ENCODE data around the gene CILP2. TPM values are rescaled to one million over a fixed set of nuclear protein-coding genes. Genes with fewer than 3 reads are reported as not detected.

CILP2 gene
- total RNA-seq, 1 experiment from 2014 or later: 2.0 TPM

DNA sequence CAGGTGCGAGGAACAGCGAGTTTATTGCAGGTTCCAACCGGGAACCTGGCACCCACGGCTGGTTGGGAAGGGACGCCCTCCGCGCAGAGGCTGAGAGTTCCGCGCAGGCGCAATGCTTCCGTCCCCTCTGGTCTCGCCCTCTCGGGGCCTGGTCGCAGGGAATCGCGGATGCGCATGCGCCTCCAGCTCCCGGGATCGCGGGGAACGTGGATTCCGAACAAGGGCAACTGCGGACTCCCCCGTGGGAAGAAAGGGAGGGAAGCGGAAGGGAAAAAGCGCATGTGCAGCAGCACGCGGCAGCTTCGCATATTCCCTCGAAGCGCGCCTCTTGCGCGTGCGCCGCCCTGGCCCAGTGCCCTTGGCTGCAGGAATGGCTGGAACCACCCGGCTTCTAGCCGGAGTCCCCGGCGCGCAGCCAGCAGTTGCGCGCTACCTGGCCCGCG, 23.8 kb upstream of the CILP2 start:
- H3K4me1 ChIP-seq (ENCODE audit: insufficient read depth, low read length): peaks cover 15% of the 10 kb centered on the region; the same call in 1 of the 2 replicates
- H3K27ac ChIP-seq (ENCODE audit: low read length): no peak overlapping the region
- no peaks in the 10 kb centered on the region for H3K27me3 ChIP-seq (ENCODE audit: low read length)
- H3F3A ChIP-seq (ENCODE audit: low read length, unreplicated experiment): no peaks in the 10 kb centered on the region
- no peak for ATAC-seq
- H4K20me1 ChIP-seq (ENCODE audit: low read length): no peaks in the 10 kb centered on the region
- H3K4me3 ChIP-seq (ENCODE audit: low read length): no peak overlapping the region
- no peak for DNase-seq
- intact Hi-C loops (cut with micrococcal nuclease): no loop called here
- H3K4me2 ChIP-seq (ENCODE audit: low read length): no peak overlapping the region
- no peak overlapping the region for H3K9ac ChIP-seq (ENCODE audit: low read length)
- H3K9me3 ChIP-seq (ENCODE audit: low read length): no peaks in the 10 kb centered on the region
- BruUV-seq (replicated peaks): no TSS peak
- ChIA-PET CTCF (no interaction called here), POLR2A (ENCODE audit: unreplicated experiment) (no interaction called here)
- H2AFZ ChIP-seq (ENCODE audit: low read length): no peak overlapping the region
- H3K9me2 ChIP-seq (replicated peaks; ENCODE audit: low read length): no peaks in the 10 kb centered on the region
- H3K79me2 ChIP-seq (ENCODE audit: low read length): peaks cover 30% of the 10 kb centered on the region
- peaks cover 2% of the 10 kb centered on the region; the same call in 1 of the 2 replicates for H3K36me3 ChIP-seq (ENCODE audit: low read depth, low read length)
- TF ChIP-seq EZH2phosphoT487 (IDR thresholded peaks at IDR 0.05; ENCODE audit: borderline replicate concordance, low read length) (no peak), CTCF (conservative IDR thresholded peaks at IDR 0.05; ENCODE audit: low read depth, low read length) (no peak), EZH2 (IDR thresholded peaks at IDR 0.05; ENCODE audit: low read length, unreplicated experiment) (no peak)

DNA sequence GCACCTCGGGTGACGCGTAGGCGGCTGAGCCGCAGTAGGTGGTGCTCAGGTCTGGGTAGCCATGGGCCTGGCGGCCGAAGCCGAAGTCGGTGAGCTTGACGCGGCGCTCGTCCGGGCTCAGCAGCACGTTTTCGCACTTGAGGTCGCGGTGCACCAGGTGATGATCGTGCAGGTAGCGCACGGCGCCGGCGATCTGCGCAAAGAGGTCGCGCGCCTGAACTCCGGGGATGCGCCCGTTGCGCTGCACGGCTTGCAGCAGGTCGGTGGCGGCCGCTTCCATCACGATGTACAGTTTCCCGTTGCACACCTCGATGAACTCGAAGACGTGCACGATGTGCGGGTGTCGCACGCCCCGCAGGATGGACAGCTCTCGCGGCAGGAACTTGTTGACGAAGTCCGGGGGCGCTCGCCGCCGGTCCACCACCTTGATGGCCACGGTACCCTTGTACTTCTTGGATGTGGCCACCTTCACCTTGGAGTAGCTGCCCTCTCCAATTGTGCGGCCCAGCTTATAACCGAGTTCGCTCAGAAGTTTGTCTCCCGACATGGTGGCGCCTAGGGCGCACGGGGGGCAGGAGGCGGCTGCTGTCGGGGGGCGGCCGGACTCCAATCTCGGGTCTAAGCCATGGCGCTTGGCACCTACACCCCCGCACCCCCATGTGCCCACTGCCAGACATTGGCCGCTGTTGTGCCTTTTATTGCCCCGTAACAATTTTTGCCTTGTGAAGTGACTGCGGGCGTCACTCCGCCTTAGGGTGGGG, 23.0 kb upstream of the CILP2 start, which contains the start of gene TSSK6:
Gene TSSK6 (minus strand): TSS at position 668 of the 761 bp plus-strand sequence. CDS start 121 bp downstream, at position 547.
- peaks cover 39% of the 10 kb centered on the region for H3K79me2 ChIP-seq (ENCODE audit: low read length)
- ChIA-PET CTCF (no interaction called here), POLR2A (ENCODE audit: unreplicated experiment) (interaction anchor here (0.5 kb wide), 1 partner anchor 98 kb away, joined by 3 read pairs; no protein-coding TSS in a partner anchor)
- H3K27me3 ChIP-seq (ENCODE audit: low read length): no peaks in the 10 kb centered on the region
- BruUV-seq (replicated peaks): no TSS peak
- H3K9me3 ChIP-seq (ENCODE audit: low read length): no peaks in the 10 kb centered on the region
- no peaks in the 10 kb centered on the region for H3F3A ChIP-seq (ENCODE audit: low read length, unreplicated experiment)
- H3K9me2 ChIP-seq (replicated peaks; ENCODE audit: low read length): no peaks in the 10 kb centered on the region
- DNase-seq: no peak
- H3K27ac ChIP-seq (ENCODE audit: low read length): peak within 1 kb of the TSS; percentile 42
- H4K20me1 ChIP-seq (ENCODE audit: low read length): no peaks in the 10 kb centered on the region
- peak within 1 kb of the TSS; percentile 83 for H3K9ac ChIP-seq (ENCODE audit: low read length)
- H3K4me2 ChIP-seq (ENCODE audit: low read length): peak within 1 kb of the TSS; percentile 88
- H3K4me3 ChIP-seq (ENCODE audit: low read length): peak within 1 kb of the TSS; percentile 99
- H3K36me3 ChIP-seq (ENCODE audit: low read depth, low read length): peaks cover 4% of the 10 kb centered on the region; the same call in 1 of the 2 replicates
- H2AFZ ChIP-seq (ENCODE audit: low read length): peak within 1 kb of the TSS; percentile 86
- peaks cover 15% of the 10 kb centered on the region; the same call in 1 of the 2 replicates for H3K4me1 ChIP-seq (ENCODE audit: insufficient read depth, low read length)
- no peak for ATAC-seq
- intact Hi-C loops (cut with micrococcal nuclease): no loop called here
- TF ChIP-seq EZH2 (IDR thresholded peaks at IDR 0.05; ENCODE audit: low read length, unreplicated experiment) (no peak), EZH2phosphoT487 (IDR thresholded peaks at IDR 0.05; ENCODE audit: borderline replicate concordance, low read length) (no peak), CTCF (conservative IDR thresholded peaks at IDR 0.05; ENCODE audit: low read depth, low read length) (no peak)

All from PC-3 (cell line).